GM21526 (cell line): ENCODE measurements around the gene HOMER1.
A peak's percentile ranks its signal among the peaks of the same experiment; 100 is the strongest.
"Not testable (repeated sequence)": the region's sequence is repeated elsewhere in the genome, so short reads cannot be mapped to it uniquely, and the experiment has no call there.

Source experiments
- ATAC-seq: cut with Tn5 transposase; IDR thresholded peaks from one replicate; pipeline ENCODE4 v1.9.1; 2021; ENCODE audit warnings: moderate library complexity; ENCODE audit not compliant: unreplicated experiment, low FRiP score

HOMER1 gene

GRCh38 chr5:79518718-79519117 is 4.8 kb upstream of the HOMER1 start:
- ATAC-seq, result no peak

GRCh38 chr5:79517601-79518000 is 3.7 kb upstream of the HOMER1 start:
- ATAC-seq, result no peak

GRCh38 chr5:79516986-79517385 is 3.1 kb upstream of the HOMER1 start:
- ATAC-seq, result no peak

- not testable (repeated sequence) for ATAC-seq
Observed at GRCh38 chr5:79516331-79516730, 2.4 kb upstream of the HOMER1 start.

- peak; percentile 85 for ATAC-seq
Observed at GRCh38 chr5:79514391-79515105, 614 bp upstream of the HOMER1 start.

GRCh38 chr5:79513308-79513703 is 628 bp downstream of the HOMER1 start:
- ATAC-seq, result no peak

GRCh38 chr5:79512471-79513307 is 1.2 kb downstream of the HOMER1 start:
- ATAC-seq, result no peak

GRCh38 chr5:79512049-79512448 is 1.9 kb downstream of the HOMER1 start:
- no peak for ATAC-seq

- no peak for ATAC-seq
Observed at GRCh38 chr5:79510638-79511037, 3.3 kb downstream of the HOMER1 start.

GRCh38 chr5:79509244-79509885 is 4.6 kb downstream of the HOMER1 start:
- ATAC-seq, result no peak

- no peak for ATAC-seq
Observed at GRCh38 chr5:79508794-79509193, 5.1 kb downstream of the HOMER1 start.

GRCh38 chr5:79508354-79508753 is 5.6 kb downstream of the HOMER1 start:
- no peak for ATAC-seq

- no peak for ATAC-seq
Observed at GRCh38 chr5:79507251-79508205, 6.4 kb downstream of the HOMER1 start.

GRCh38 chr5:79505138-79505537 is 8.8 kb downstream of the HOMER1 start:
- no peak for ATAC-seq

GRCh38 chr5:79503794-79504495 is 10.0 kb downstream of the HOMER1 start:
- ATAC-seq, result no peak

- ATAC-seq, result no peak
Observed at GRCh38 chr5:79499640-79500273, 14.2 kb downstream of the HOMER1 start.

- ATAC-seq, result no peak
Observed at GRCh38 chr5:79495311-79495710, 18.6 kb downstream of the HOMER1 start.

- no peak for ATAC-seq
Observed at GRCh38 chr5:79493596-79494345, 20.2 kb downstream of the HOMER1 start.
